ENCODE data around the gene PCED1B. TPM values are rescaled to one million over a fixed set of nuclear protein-coding genes. Genes with fewer than 3 reads are reported as not detected.
"Not testable (repeated sequence)": the region's sequence is repeated elsewhere in the genome, so short reads cannot be mapped to it uniquely, and the experiment has no call there.

The PCED1B gene
- polyA plus RNA-seq, 1 donor (not counting 4 experiments of a cell fraction or from before 2014, with no cell fraction given) = 3.2 TPM

- Histone ChIP-seq H4K20me1 (ENCODE audit: control insufficient read depth, extremely low read depth, insufficient read depth, low read length) (no peaks in the 10 kb centered on the region), H3K4me2 (ENCODE audit: control insufficient read depth, extremely low read depth, insufficient read depth, low read depth, low read length) (no peak overlapping the region), H3K9me3 (ENCODE audit: control insufficient read depth, low read depth, low read length) (peaks cover 2% of the 10 kb centered on the region), H3K36me3 (ENCODE audit: control insufficient read depth in 2 of 2, extremely low read depth in 1 of 2, insufficient read depth in 2 of 2, low read length in 2 of 2) (peaks cover 5 to 7% of the 10 kb centered on the region in 2 experiments), H2AFZ (ENCODE audit: control insufficient read depth, low read length) (no peak overlapping the region), H3K27me3 (ENCODE audit: control insufficient read depth, extremely low read depth, insufficient read depth, low read length) (no peaks in the 10 kb centered on the region), H3K4me1 (ENCODE audit: control insufficient read depth, extremely low read depth, insufficient read depth, low read length) (peaks cover 8% of the 10 kb centered on the region), H3K27ac (ENCODE audit: control insufficient read depth, insufficient read depth, low read length) (no peak overlapping the region), H3K9ac (ENCODE audit: control insufficient read depth, extremely low read depth, insufficient read depth, low read length) (no peak overlapping the region), H3K4me3 (ENCODE audit: control insufficient read depth in 2 of 3, extremely low read depth in 1 of 3, insufficient read depth in 2 of 3, low read depth in 1 of 3, low read length in 3 of 3) (no peak overlapping the region), H3K9me1 (ENCODE audit: control insufficient read depth, extremely low read depth, insufficient read depth, low read length) (no peaks in the 10 kb centered on the region), H3K79me2 (ENCODE audit: control insufficient read depth, insufficient read depth, low read length) (no peaks in the 10 kb centered on the region)
- no peak for TF ChIP-seq EZH2 (IDR thresholded peaks at IDR 0.05; ENCODE audit: low read length)
- TF ChIP-seq, protein P1, sequence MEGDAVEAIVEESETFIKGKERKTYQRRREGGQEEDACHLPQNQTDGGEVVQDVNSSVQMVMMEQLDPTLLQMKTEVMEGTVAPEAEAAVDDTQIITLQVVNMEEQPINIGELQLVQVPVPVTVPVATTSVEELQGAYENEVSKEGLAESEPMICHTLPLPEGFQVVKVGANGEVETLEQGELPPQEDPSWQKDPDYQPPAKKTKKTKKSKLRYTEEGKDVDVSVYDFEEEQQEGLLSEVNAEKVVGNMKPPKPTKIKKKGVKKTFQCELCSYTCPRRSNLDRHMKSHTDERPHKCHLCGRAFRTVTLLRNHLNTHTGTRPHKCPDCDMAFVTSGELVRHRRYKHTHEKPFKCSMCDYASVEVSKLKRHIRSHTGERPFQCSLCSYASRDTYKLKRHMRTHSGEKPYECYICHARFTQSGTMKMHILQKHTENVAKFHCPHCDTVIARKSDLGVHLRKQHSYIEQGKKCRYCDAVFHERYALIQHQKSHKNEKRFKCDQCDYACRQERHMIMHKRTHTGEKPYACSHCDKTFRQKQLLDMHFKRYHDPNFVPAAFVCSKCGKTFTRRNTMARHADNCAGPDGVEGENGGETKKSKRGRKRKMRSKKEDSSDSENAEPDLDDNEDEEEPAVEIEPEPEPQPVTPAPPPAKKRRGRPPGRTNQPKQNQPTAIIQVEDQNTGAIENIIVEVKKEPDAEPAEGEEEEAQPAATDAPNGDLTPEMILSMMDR (optimal IDR thresholded peaks at IDR 0.05 in 1 of 3, IDR thresholded peaks at IDR 0.05 in 1 of 3, conservative IDR thresholded peaks at IDR 0.05 in 1 of 3; ENCODE audit: extremely low read depth in 1 of 3, insufficient read depth in 2 of 3, low read length in 3 of 3) = no peak
- FAIRE-seq (no peak), DNase-seq (ENCODE audit: low read depth, low spot score) (no peak)
- dilution Hi-C loops (cut with MboI; ENCODE audit: extremely low pct_ligation_motif_present, low sequenced_read_pairs) = no loop called here
These were observed 35.1 kb downstream of the PCED1B start for GRCh38 chr12:47114481-47114892.

DNA sequence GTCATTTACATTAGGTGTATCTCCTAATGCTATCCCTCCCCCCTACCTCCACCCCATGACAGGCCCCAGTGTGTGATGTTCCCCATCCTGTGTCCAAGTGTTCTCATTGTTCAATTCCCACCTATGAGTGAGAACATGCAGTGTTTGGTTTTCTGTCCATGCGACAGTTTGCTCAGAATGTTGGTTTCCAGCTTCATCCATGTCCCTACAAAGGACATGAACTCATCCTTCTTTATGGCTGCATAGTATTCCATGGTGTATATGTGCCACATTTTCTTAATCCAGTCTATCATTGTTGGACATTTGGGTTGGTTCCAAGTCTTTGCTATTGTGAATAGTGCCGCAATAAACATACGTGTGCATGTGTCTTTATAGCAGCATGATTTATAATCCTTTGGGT lies 37.9 kb downstream of the PCED1B start:
- dilution Hi-C loops (cut with MboI; ENCODE audit: extremely low pct_ligation_motif_present, low sequenced_read_pairs); H3K9ac ChIP-seq (ENCODE audit: control insufficient read depth, extremely low read depth, insufficient read depth, low read length); H3K9me1 ChIP-seq (ENCODE audit: control insufficient read depth, extremely low read depth, insufficient read depth, low read length); H3K4me2 ChIP-seq (ENCODE audit: control insufficient read depth, extremely low read depth, insufficient read depth, low read depth, low read length); H3K27ac ChIP-seq (ENCODE audit: control insufficient read depth, insufficient read depth, low read length); H3K79me2 ChIP-seq (ENCODE audit: control insufficient read depth, insufficient read depth, low read length); DNase-seq (ENCODE audit: low read depth, low spot score); H3K27me3 ChIP-seq (ENCODE audit: control insufficient read depth, extremely low read depth, insufficient read depth, low read length); H3K9me3 ChIP-seq (ENCODE audit: control insufficient read depth, low read depth, low read length); H4K20me1 ChIP-seq (ENCODE audit: control insufficient read depth, extremely low read depth, insufficient read depth, low read length); H3K36me3 ChIP-seq (ENCODE audit: control insufficient read depth in 2 of 2, extremely low read depth in 1 of 2, insufficient read depth in 2 of 2, low read length in 2 of 2); H2AFZ ChIP-seq (ENCODE audit: control insufficient read depth, low read length); FAIRE-seq; H3K4me3 ChIP-seq (ENCODE audit: control insufficient read depth in 2 of 3, extremely low read depth in 1 of 3, insufficient read depth in 2 of 3, low read depth in 1 of 3, low read length in 3 of 3): not testable (repeated sequence)
- peaks cover 18% of the 10 kb centered on the region for H3K4me1 ChIP-seq (ENCODE audit: control insufficient read depth, extremely low read depth, insufficient read depth, low read length)

- H3K4me3 ChIP-seq (ENCODE audit: control insufficient read depth in 2 of 3, extremely low read depth in 1 of 3, insufficient read depth in 2 of 3, low read depth in 1 of 3, low read length in 3 of 3) = no peak overlapping the region
- no peak for DNase-seq (ENCODE audit: low read depth, low spot score)
- no peaks in the 10 kb centered on the region for H3K9me1 ChIP-seq (ENCODE audit: control insufficient read depth, extremely low read depth, insufficient read depth, low read length)
- dilution Hi-C loops (cut with MboI; ENCODE audit: extremely low pct_ligation_motif_present, low sequenced_read_pairs) = no loop called here
- H3K36me3 ChIP-seq (ENCODE audit: control insufficient read depth in 2 of 2, extremely low read depth in 1 of 2, insufficient read depth in 2 of 2, low read length in 2 of 2) = no peaks in the 10 kb centered on the region
- H3K9ac ChIP-seq (ENCODE audit: control insufficient read depth, extremely low read depth, insufficient read depth, low read length) = no peak overlapping the region
- FAIRE-seq = no peak
- peaks cover 13% of the 10 kb centered on the region for H3K4me1 ChIP-seq (ENCODE audit: control insufficient read depth, extremely low read depth, insufficient read depth, low read length)
- H3K27ac ChIP-seq (ENCODE audit: control insufficient read depth, insufficient read depth, low read length) = no peak overlapping the region
- H3K9me3 ChIP-seq (ENCODE audit: control insufficient read depth, low read depth, low read length) = peaks cover 2% of the 10 kb centered on the region
- no peak overlapping the region for H2AFZ ChIP-seq (ENCODE audit: control insufficient read depth, low read length)
- TF ChIP-seq EZH2 (IDR thresholded peaks at IDR 0.05; ENCODE audit: low read length) = no peak
- TF ChIP-seq, protein P1 (optimal IDR thresholded peaks at IDR 0.05 in 1 of 3, IDR thresholded peaks at IDR 0.05 in 1 of 3, conservative IDR thresholded peaks at IDR 0.05 in 1 of 3; ENCODE audit: extremely low read depth in 1 of 3, insufficient read depth in 2 of 3, low read length in 3 of 3) = no peak
- H3K27me3 ChIP-seq (ENCODE audit: control insufficient read depth, extremely low read depth, insufficient read depth, low read length) = no peaks in the 10 kb centered on the region
- H3K79me2 ChIP-seq (ENCODE audit: control insufficient read depth, insufficient read depth, low read length) = no peaks in the 10 kb centered on the region
- H4K20me1 ChIP-seq (ENCODE audit: control insufficient read depth, extremely low read depth, insufficient read depth, low read length) = no peaks in the 10 kb centered on the region
- H3K4me2 ChIP-seq (ENCODE audit: control insufficient read depth, extremely low read depth, insufficient read depth, low read depth, low read length) = no peak overlapping the region
These were observed 41.3 kb downstream of the PCED1B start for GRCh38 chr12:47120736-47121135.

All from keratinocyte (primary cell).